Body of pancreas (tissue), 4 donors: ENCODE results near the gene ZNF594.

ENCODE experiments used
- CTCF ChIP-seq, 7 experiments: fragments of 450-650 bp in 4 of 7; fragments of 200-600 bp in 3 of 7; sonication (generic) in 3 of 7; IDR thresholded peaks; one replicate each; pipeline ENCODE4 v1.5.1; 2016 to 2019; ENCODE audit warnings: antibody characterized with exemption in 7 of 7
- POLR2A ChIP-seq, 3 donors: fragments of 450-650 bp; IDR thresholded peaks; one replicate each; pipeline ENCODE4 v1.6.1; 2016; ENCODE audit warnings: antibody characterized with exemption in 3 of 3, mild to moderate bottlenecking in 2 of 3

GRCh38 chr17:5234645-5235576, 43.2 kb upstream of the ZNF594 start, which contains the start of gene SCIMP:
- TF ChIP-seq CTCF (IDR thresholded peaks at IDR 0.05) (no peak), POLR2A (IDR thresholded peaks at IDR 0.05) (peak in 1 of 3 donors; percentile 48)
